Measurements from ENCODE around the gene FGF14. TPM values are rescaled to one million over a fixed set of nuclear protein-coding genes. Genes with fewer than 3 reads are reported as not detected.

The FGF14 gene
- total and polyA plus RNA-seq, 2 donors (not counting 1 experiment from before 2014, with no cell fraction given): under 0.01 TPM; not detected in 1

GRCh38 chr13:102089722-102090121 is 312.1 kb downstream of the FGF14 start:
- TF ChIP-seq EZH2 (IDR thresholded peaks at IDR 0.05; ENCODE audit: borderline replicate concordance, insufficient read depth, low read depth, low read length, poor library complexity, severe bottlenecking) (no peak), CTCF (IDR thresholded peaks at IDR 0.05) (no peak)
- Histone ChIP-seq H4K20me1 (ENCODE audit: control insufficient read depth, insufficient read depth, low read length, poor library complexity, severe bottlenecking) (no peaks in the 10 kb centered on the region), H3K9ac (ENCODE audit: low read length) (no peak overlapping the region), H3K9me3 (ENCODE audit: control extremely low read depth in 1 of 3, control insufficient read depth in 2 of 3, insufficient read depth in 1 of 3, low read length in 2 of 3) (no peaks in the 10 kb centered on the region), H3K36me3 (replicated peaks in 1 of 2; ENCODE audit: control extremely low read depth in 1 of 2, control insufficient read depth in 1 of 2, extremely low read depth in 1 of 2, insufficient read depth in 2 of 2, low read length in 1 of 2) (no peaks in the 10 kb centered on the region), H2AFZ (ENCODE audit: insufficient read depth, low read depth, low read length, poor library complexity, severe bottlenecking) (no peak overlapping the region), H3K4me1 (ENCODE audit: control insufficient read depth in 2 of 2, insufficient read depth in 2 of 2, low read length in 2 of 2) (no peaks in the 10 kb centered on the region), H3K27me3 (replicated peaks in 1 of 4; ENCODE audit: control extremely low read depth in 1 of 4, control insufficient read depth in 3 of 4, insufficient read depth in 4 of 4, low read length in 3 of 4) (no peaks in the 10 kb centered on the region), H3K27ac (ENCODE audit: low read length in 2 of 2) (no peak overlapping the region), H3K79me2 (ENCODE audit: control insufficient read depth, insufficient read depth, low read length) (no peaks in the 10 kb centered on the region), H3K4me2 (replicated peaks; ENCODE audit: low read depth, low read length, poor library complexity, severe bottlenecking) (no peak overlapping the region), H3K4me3 (ENCODE audit: control extremely low read depth in 1 of 5, extremely low read depth in 1 of 5, insufficient read depth in 1 of 5, low read depth in 2 of 5, low read length in 4 of 5) (no peak overlapping the region)
- ATAC-seq (ENCODE audit: low read depth): no peak
- Mint-ChIP-seq H3K4me1 (no peaks in the 10 kb centered on the region), H3K9me3 (ENCODE audit: insufficient read depth) (no peaks in the 10 kb centered on the region), H3K4me3 (no peak overlapping the region), H3K27me3 (peaks cover 5% of the 10 kb centered on the region), H3K27ac (no peak overlapping the region)
- CTCF ChIA-PET: no interaction called here
- POLR2A ChIA-PET: no interaction called here
- no peak for DNase-seq
- intact Hi-C loops (cut with micrococcal nuclease): no loop called here

GRCh38 chr13:102089177-102089576 is 312.7 kb downstream of the FGF14 start:
- ChIA-PET CTCF (no interaction called here), POLR2A (no interaction called here)
- no peaks in the 10 kb centered on the region for H3K9me3 Mint-ChIP-seq (ENCODE audit: insufficient read depth)
- H4K20me1 ChIP-seq (ENCODE audit: control insufficient read depth, insufficient read depth, low read length, poor library complexity, severe bottlenecking): no peaks in the 10 kb centered on the region
- no peak overlapping the region for H3K4me2 ChIP-seq (replicated peaks; ENCODE audit: low read depth, low read length, poor library complexity, severe bottlenecking)
- H3K4me1 Mint-ChIP-seq: no peaks in the 10 kb centered on the region
- H3K9me3 ChIP-seq (ENCODE audit: control extremely low read depth in 1 of 3, control insufficient read depth in 2 of 3, insufficient read depth in 1 of 3, low read length in 2 of 3): no peaks in the 10 kb centered on the region
- H3K27ac ChIP-seq (ENCODE audit: low read length in 2 of 2): no peak overlapping the region
- no peak overlapping the region for H2AFZ ChIP-seq (ENCODE audit: insufficient read depth, low read depth, low read length, poor library complexity, severe bottlenecking)
- ATAC-seq (ENCODE audit: low read depth) (no peak), DNase-seq (no peak)
- H3K4me3 Mint-ChIP-seq: no peak overlapping the region
- no peaks in the 10 kb centered on the region for H3K27me3 ChIP-seq (replicated peaks in 1 of 4; ENCODE audit: control extremely low read depth in 1 of 4, control insufficient read depth in 3 of 4, insufficient read depth in 4 of 4, low read length in 3 of 4)
- intact Hi-C loops (cut with micrococcal nuclease): no loop called here
- H3K9ac ChIP-seq (ENCODE audit: low read length): no peak overlapping the region
- peaks cover 5% of the 10 kb centered on the region for H3K27me3 Mint-ChIP-seq
- no peak overlapping the region for H3K27ac Mint-ChIP-seq
- H3K79me2 ChIP-seq (ENCODE audit: control insufficient read depth, insufficient read depth, low read length): no peaks in the 10 kb centered on the region
- WGBS (ENCODE audit: insufficient coverage): no CpG with 5 or more reads among the region's 2 CpGs
- TF ChIP-seq CTCF (IDR thresholded peaks at IDR 0.05) (no peak), EZH2 (IDR thresholded peaks at IDR 0.05; ENCODE audit: borderline replicate concordance, insufficient read depth, low read depth, low read length, poor library complexity, severe bottlenecking) (no peak)
- no peaks in the 10 kb centered on the region for H3K36me3 ChIP-seq (replicated peaks in 1 of 2; ENCODE audit: control extremely low read depth in 1 of 2, control insufficient read depth in 1 of 2, extremely low read depth in 1 of 2, insufficient read depth in 2 of 2, low read length in 1 of 2)
- no peak overlapping the region for H3K4me3 ChIP-seq (ENCODE audit: control extremely low read depth in 1 of 5, extremely low read depth in 1 of 5, insufficient read depth in 1 of 5, low read depth in 2 of 5, low read length in 4 of 5)
- no peaks in the 10 kb centered on the region for H3K4me1 ChIP-seq (ENCODE audit: control insufficient read depth in 2 of 2, insufficient read depth in 2 of 2, low read length in 2 of 2)

Data from B cell (primary cell).